Mucosa of descending colon (tissue), 3 donors: ENCODE results near the gene CRMP1. TPM values are rescaled to one million over a fixed set of nuclear protein-coding genes. Genes with fewer than 3 reads are reported as not detected.

Experiments used
- ATAC-seq: fragments of 200-7000 bp; cut with Tn5 transposase; one replicate; pipeline ENCODE4 v1.9.1; 2020; ENCODE audit warnings: mild to moderate bottlenecking, moderate library complexity
- DNase-seq, 3 donors: peaks; one replicate each; pipeline ENCODE4 v3.0.0-alpha.2; 2020
- H3K36me3 ChIP-seq: fragments of 200-600 bp; one replicate; pipeline ENCODE4 v1.8.0; 2021; ENCODE audit warnings: low read depth, mild to moderate bottlenecking
- H3K4me1 ChIP-seq: fragments of 200-600 bp; one replicate; pipeline ENCODE4 v1.8.0; 2021; ENCODE audit warnings: low read depth, mild to moderate bottlenecking
- H3K4me3 ChIP-seq: fragments of 200-600 bp; one replicate; pipeline ENCODE4 v1.8.0; 2021; ENCODE audit warnings: mild to moderate bottlenecking
- H3K9me3 ChIP-seq: fragments of 200-600 bp; one replicate; pipeline ENCODE4 v1.8.0; 2021; ENCODE audit warnings: mild to moderate bottlenecking
- intact Hi-C, 2 donors: fragments of 100-400 bp; cut with DNase I in 1 of 2; cut with micrococcal nuclease in 1 of 2; formaldehyde crosslinking; loops; one replicate each; pipeline versions ENCODE4 v1.11.0 to v1.11.1; 2022; cut with DNase I, micrococcal nuclease
- total RNA-seq, 3 donors: library from RNA; stranded (reverse); fragmentation: NEBNext Ultra II Directional in 2 of 3; extraction: Animal tissue kit (Norgen Biotek cat#: 25700) in 2 of 3; gene quantifications; one replicate each; pipeline versions ENCODE4 v1.2.1 to v1.2.4, GENCODE V29; 2021 to 2023
- TF ChIP-seq, protein P1 (sequence below): fragments of 200-600 bp; IDR thresholded peaks from one replicate; pipeline ENCODE4 v1.8.0; 2022; ENCODE audit warnings: antibody characterized with exemption, mild to moderate bottlenecking
- donor health status: DM: no; HTN: no; CAD: no; lungs with moderate emphysema.
- donor health status: DM: no; HTN: no; CAD: no.
- donor health status: DM: no; HTN: yes; CAD: no.

CRMP1 gene
- total RNA-seq, 3 donors from 2014 or later: 0.58 to 4.4 (median 1.0) TPM

DNA sequence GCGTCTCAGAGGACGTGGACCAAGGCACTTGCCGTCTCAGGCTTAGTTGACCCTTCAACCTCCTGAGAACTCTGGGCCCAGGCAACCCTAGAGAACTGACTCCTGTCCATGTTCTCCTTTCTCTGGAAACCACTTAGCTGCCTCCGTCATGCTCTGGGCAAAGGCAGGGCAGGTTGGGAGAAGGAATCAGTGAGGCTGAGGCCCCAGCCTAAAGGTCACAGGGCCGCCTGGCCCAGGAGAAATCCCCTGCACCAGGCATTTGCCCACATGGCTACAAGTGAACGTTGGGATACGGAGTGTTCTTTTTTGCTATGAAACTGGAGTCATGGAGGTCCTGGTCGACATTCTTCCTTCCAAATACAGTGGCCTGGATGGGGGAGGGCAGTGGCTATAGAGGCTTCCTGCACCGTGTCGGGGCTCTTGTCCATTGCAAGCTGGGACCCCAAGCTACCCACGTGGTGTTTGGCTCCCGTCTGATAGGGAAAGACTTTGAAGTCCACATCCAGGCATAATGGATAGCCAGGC is 76.0 kb downstream of the CRMP1 start:
- H3K4me3 ChIP-seq: no peak overlapping the region
- intact Hi-C loops: no loop called here
- no peaks in the 10 kb centered on the region for H3K9me3 ChIP-seq
- DNase-seq (no peak), ATAC-seq (no peak)
- H3K4me1 ChIP-seq: no peaks in the 10 kb centered on the region
- TF ChIP-seq, protein P1, sequence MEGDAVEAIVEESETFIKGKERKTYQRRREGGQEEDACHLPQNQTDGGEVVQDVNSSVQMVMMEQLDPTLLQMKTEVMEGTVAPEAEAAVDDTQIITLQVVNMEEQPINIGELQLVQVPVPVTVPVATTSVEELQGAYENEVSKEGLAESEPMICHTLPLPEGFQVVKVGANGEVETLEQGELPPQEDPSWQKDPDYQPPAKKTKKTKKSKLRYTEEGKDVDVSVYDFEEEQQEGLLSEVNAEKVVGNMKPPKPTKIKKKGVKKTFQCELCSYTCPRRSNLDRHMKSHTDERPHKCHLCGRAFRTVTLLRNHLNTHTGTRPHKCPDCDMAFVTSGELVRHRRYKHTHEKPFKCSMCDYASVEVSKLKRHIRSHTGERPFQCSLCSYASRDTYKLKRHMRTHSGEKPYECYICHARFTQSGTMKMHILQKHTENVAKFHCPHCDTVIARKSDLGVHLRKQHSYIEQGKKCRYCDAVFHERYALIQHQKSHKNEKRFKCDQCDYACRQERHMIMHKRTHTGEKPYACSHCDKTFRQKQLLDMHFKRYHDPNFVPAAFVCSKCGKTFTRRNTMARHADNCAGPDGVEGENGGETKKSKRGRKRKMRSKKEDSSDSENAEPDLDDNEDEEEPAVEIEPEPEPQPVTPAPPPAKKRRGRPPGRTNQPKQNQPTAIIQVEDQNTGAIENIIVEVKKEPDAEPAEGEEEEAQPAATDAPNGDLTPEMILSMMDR: no peak
- H3K36me3 ChIP-seq: no peaks in the 10 kb centered on the region

DNA sequence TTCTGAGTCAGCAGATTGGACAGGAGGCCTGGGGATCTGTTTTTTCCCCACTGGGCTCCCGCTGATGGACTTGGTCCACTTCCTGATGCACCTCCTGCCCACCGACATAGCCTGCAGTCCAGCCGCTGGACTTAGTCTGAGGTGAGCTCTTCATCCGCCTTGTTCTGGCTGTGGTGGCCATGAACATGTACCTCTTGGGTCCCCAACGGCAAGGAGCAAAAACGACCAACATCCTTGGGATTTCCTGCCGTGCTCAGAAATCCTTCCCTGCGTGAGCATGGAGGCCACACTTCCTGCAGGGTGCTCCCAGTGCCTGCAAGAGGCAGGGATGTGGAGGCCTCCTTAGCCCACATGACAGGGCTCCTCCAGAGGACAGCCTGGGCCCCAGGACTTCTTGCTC is 76.8 kb downstream of the CRMP1 start:
- H3K4me3 ChIP-seq: no peak overlapping the region
- H3K9me3 ChIP-seq: no peaks in the 10 kb centered on the region
- ATAC-seq (no peak), DNase-seq (no peak)
- no peaks in the 10 kb centered on the region for H3K36me3 ChIP-seq
- intact Hi-C loops: no loop called here
- no peaks in the 10 kb centered on the region for H3K4me1 ChIP-seq
- TF ChIP-seq, protein P1: no peak

DNA sequence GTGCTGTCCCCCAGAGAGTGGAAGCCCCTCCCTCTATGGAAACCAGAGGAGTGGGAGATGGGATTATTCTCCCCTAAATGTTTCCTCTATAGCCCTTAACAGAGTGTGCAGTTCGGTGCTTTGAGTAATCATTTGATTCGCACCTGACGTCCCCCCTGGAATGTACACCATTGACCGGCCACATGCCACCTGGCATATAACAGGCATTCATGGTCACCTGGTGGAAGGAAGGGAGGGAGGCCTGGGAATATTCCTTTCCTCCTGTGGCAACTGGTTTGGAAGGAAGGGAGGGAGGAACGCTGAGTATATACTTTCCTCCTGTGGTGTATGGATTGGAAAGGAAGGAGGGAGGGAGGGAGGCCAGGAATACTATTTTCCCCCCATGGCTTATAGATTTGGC is 77.2 kb downstream of the CRMP1 start:
- DNase-seq (no peak), ATAC-seq (no peak)
- Histone ChIP-seq H3K36me3 (no peaks in the 10 kb centered on the region), H3K4me3 (no peak overlapping the region), H3K9me3 (no peaks in the 10 kb centered on the region), H3K4me1 (no peaks in the 10 kb centered on the region)
- intact Hi-C loops: no loop called here
- TF ChIP-seq, protein P1: no peak

- intact Hi-C loops: no loop called here
- Histone ChIP-seq H3K36me3 (no peaks in the 10 kb centered on the region), H3K4me3 (no peak overlapping the region), H3K4me1 (no peaks in the 10 kb centered on the region), H3K9me3 (no peaks in the 10 kb centered on the region)
- TF ChIP-seq, protein P1: no peak
- no peak for ATAC-seq
- DNase-seq: no peak
Observed at GRCh38 chr4:5814421-5814820, 78.5 kb downstream of the CRMP1 start.

- no peak overlapping the region for H3K4me3 ChIP-seq
- ATAC-seq: no peak
- no peaks in the 10 kb centered on the region for H3K4me1 ChIP-seq
- H3K9me3 ChIP-seq: no peaks in the 10 kb centered on the region
- no peaks in the 10 kb centered on the region for H3K36me3 ChIP-seq
- DNase-seq: no peak
- TF ChIP-seq, protein P1: no peak
- intact Hi-C loops: no loop called here
Observed at GRCh38 chr4:5813882-5814255, 79.0 kb downstream of the CRMP1 start.
